HUES6 (cell line): ENCODE results near the gene PLA2G4B.

Experiments used
- H3K27ac ChIP-seq: 2 replicates; pipeline ENCODE4 v1.7.0; 2013; ENCODE audit warnings: low read depth, mild to moderate bottlenecking, low read length, inconsistent platforms
- H3K27me3 ChIP-seq: 2 replicates; pipeline ENCODE4 v1.6.1; 2013; ENCODE audit warnings: low read length; ENCODE audit not compliant: control insufficient read depth, insufficient read depth
- H3K36me3 ChIP-seq: 2 replicates; pipeline ENCODE4 v1.6.1; 2013; ENCODE audit warnings: low read length; ENCODE audit not compliant: control insufficient read depth, insufficient read depth
- H3K4me1 ChIP-seq: 2 replicates; pipeline ENCODE4 v1.6.1; 2013; ENCODE audit warnings: low read length; ENCODE audit not compliant: control insufficient read depth, insufficient read depth
- H3K4me3 ChIP-seq: 2 replicates; pipeline ENCODE4 v1.5.1; 2013; ENCODE audit warnings: low read depth, low read length
- H3K9ac ChIP-seq: one replicate; pipeline ENCODE4 v1.6.1; 2013; ENCODE audit warnings: mild to moderate bottlenecking, low read length
- H3K9me3 ChIP-seq: 2 replicates; pipeline ENCODE4 v1.6.1; 2013; ENCODE audit warnings: low read depth, low read length; ENCODE audit not compliant: control insufficient read depth, insufficient read depth

PLA2G4B gene

DNA sequence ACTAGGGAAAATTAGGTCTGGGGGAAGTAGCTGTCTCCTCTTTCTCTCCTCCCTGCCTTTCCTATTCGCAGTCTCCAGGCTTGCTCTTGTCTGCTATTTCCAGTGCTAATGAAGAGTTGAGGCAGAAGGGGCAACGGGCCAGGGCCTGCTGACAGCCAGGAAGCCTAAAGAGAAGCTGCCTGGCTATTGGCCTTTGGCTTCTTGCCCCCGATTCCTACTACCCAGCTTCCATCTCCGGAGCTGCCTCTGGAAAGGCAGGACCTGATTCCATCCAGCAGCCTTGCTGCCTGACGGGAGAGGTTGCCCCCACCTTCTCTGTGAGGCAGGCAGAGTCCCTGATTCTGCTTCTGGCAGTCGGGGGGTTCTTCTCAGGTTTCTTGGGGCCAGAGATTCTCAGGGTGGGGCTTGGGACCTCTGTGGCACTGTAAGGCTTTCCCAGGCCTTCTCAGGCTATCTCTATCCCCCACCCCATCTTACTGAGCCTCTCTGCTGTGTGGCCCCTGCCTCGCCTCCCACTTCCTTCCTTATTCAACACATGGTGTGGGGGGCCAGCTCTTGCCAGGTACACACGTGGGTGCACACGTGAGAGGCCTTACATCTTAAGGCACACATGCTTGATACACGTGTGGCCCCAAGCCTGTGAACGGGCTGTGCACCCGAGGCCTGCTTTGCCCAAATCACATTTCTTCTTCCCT, 29.0 kb upstream of the PLA2G4B start:
- H3K27ac ChIP-seq, result no peak overlapping the region
- H3K36me3 ChIP-seq, result no peaks in the 10 kb centered on the region
- H3K4me3 ChIP-seq, result no peak overlapping the region
- no peaks in the 10 kb centered on the region for H3K9me3 ChIP-seq
- H3K4me1 ChIP-seq, result peaks cover 15% of the 10 kb centered on the region
- H3K9ac ChIP-seq, result no peak overlapping the region
- H3K27me3 ChIP-seq, result no peaks in the 10 kb centered on the region

- H3K36me3 ChIP-seq, result 0 out of 2 replicates have a peak, but pooled peaks cover 4% of the 10 kb centered on the region
- no peaks in the 10 kb centered on the region for H3K9me3 ChIP-seq
- no peak overlapping the region for H3K4me3 ChIP-seq
- H3K9ac ChIP-seq, result no peak overlapping the region
- no peaks in the 10 kb centered on the region for H3K27me3 ChIP-seq
- H3K4me1 ChIP-seq, result peaks cover 15% of the 10 kb centered on the region
- no peak overlapping the region for H3K27ac ChIP-seq
Measured at GRCh38 chr15:41810651-41811431, 27.8 kb upstream of the PLA2G4B start.

- Histone ChIP-seq H3K4me1 (peaks cover 10% of the 10 kb centered on the region; the same call in 1 of the 2 replicates), H3K27me3 (no peaks in the 10 kb centered on the region), H3K9me3 (no peaks in the 10 kb centered on the region), H3K4me3 (no peak overlapping the region), H3K36me3 (0 out of 2 replicates have a peak, but pooled peaks cover 6% of the 10 kb centered on the region), H3K27ac (no peak overlapping the region), H3K9ac (no peak overlapping the region)
Measured at GRCh38 chr15:41811432-41812195, 27.0 kb upstream of the PLA2G4B start.

DNA sequence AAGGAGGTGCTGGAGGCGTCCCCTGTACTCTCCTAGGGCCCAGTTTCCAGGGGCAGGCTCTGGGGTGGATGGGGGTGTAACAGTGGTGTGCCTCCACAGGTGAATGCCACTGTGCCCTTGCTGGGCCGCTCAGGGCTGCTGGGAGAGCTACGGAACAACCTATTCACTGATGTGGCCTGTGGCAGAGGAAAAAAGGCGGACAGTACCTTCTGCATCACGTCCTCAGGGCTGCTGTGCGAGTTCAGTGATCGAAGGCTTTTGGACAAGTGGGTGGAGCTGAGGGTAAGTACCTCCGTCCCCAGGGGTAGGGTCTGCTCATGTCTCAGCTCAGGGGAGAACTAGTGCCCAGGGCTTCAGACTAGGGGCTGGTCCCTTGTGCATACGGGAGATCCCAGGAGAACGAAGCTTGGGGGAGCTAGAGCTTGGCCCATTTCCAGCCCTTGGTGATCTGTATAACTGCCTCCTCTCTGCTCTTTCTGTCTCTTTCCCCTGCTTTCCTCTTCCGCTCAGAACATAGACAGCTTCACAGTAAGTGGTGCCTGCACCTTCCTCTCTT, 25.7 kb upstream of the PLA2G4B start:
- Histone ChIP-seq H3K9ac (no peak overlapping the region), H3K4me1 (peaks cover 10% of the 10 kb centered on the region; the same call in 1 of the 2 replicates), H3K4me3 (no peak overlapping the region), H3K27ac (no peak overlapping the region), H3K9me3 (no peaks in the 10 kb centered on the region), H3K36me3 (peaks cover 11% of the 10 kb centered on the region), H3K27me3 (no peaks in the 10 kb centered on the region)

DNA sequence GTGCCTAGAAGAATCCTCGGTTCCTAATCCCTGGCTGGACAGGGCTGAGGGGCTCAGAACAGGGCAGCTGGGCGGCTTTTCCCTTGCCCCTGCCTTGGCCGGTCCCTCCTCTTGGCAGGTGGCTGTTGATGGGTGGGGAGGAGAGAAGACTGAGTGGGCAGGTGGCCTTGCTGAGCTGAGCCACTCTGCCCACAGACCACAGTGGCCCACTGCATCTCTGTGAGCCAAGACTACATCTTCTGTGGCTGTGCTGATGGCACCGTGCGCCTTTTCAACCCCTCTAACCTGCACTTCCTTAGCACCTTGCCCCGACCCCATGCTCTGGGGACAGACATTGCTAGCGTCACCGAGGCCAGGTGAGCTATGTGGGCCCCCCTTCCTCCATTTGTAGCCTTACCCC, 25.2 kb upstream of the PLA2G4B start:
- no peak overlapping the region for H3K4me3 ChIP-seq
- H3K9me3 ChIP-seq, result no peaks in the 10 kb centered on the region
- H3K27ac ChIP-seq, result no peak overlapping the region
- H3K4me1 ChIP-seq, result peaks cover 10% of the 10 kb centered on the region; the same call in 1 of the 2 replicates
- no peak overlapping the region for H3K9ac ChIP-seq
- peaks cover 16% of the 10 kb centered on the region for H3K36me3 ChIP-seq
- H3K27me3 ChIP-seq, result no peaks in the 10 kb centered on the region

GRCh38 chr15:41814534-41814933, 24.1 kb upstream of the PLA2G4B start:
- Histone ChIP-seq H3K36me3 (peaks cover 26% of the 10 kb centered on the region), H3K27me3 (no peaks in the 10 kb centered on the region)

DNA sequence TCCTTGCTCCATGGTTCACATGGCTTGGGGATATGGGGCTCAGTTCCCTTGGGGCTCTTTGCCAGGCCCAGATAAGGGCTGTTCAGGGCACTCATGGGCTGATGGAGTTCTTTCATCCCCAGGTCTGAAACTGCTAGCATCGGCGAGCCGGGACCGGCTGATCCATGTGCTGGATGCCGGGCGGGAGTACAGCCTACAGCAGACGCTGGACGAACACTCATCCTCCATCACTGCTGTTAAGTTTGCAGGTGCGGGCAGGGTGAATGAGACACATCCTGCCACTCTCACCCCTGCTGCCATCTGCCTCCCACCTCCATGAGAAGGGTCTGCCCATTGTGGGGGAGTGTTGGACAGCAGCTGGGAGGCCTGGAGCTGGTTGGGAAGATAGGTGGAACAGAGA, 21.9 kb upstream of the PLA2G4B start:
- H3K27ac ChIP-seq, result no peak overlapping the region
- H3K4me1 ChIP-seq, result no peaks in the 10 kb centered on the region
- no peaks in the 10 kb centered on the region for H3K9me3 ChIP-seq
- no peaks in the 10 kb centered on the region for H3K27me3 ChIP-seq
- H3K36me3 ChIP-seq, result peaks cover 35% of the 10 kb centered on the region
- no peak overlapping the region for H3K9ac ChIP-seq
- no peak overlapping the region for H3K4me3 ChIP-seq

More at GRCh38 chr15:41814534-41814933, 24.1 kb upstream of the PLA2G4B start:
- H3K27ac ChIP-seq, result no peak overlapping the region
- peaks cover 3% of the 10 kb centered on the region; the same call in 1 of the 2 replicates for H3K4me1 ChIP-seq
- H3K9me3 ChIP-seq, result no peaks in the 10 kb centered on the region
- no peak overlapping the region for H3K4me3 ChIP-seq
- H3K9ac ChIP-seq, result no peak overlapping the region

DNA sequence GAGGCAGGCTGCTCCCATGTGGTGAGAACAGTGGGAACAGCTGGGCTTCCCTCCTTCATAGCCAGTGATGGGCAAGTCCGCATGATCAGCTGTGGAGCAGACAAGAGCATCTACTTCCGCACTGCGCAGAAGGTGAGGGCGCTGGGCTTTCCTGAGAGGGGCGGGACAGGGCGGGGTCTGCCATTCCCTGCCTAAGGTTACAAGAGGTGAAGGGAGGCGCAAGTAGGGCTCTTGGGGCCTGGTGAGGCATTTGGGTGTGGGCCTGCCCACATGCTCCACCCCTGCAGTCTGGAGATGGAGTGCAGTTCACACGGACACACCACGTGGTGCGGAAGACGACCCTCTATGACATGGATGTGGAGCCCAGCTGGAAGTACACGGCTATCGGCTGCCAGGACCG, 21.3 kb upstream of the PLA2G4B start:
- no peak overlapping the region for H3K4me3 ChIP-seq
- no peaks in the 10 kb centered on the region for H3K27me3 ChIP-seq
- no peak overlapping the region for H3K27ac ChIP-seq
- H3K9me3 ChIP-seq, result no peaks in the 10 kb centered on the region
- peaks cover 38% of the 10 kb centered on the region for H3K36me3 ChIP-seq
- no peak overlapping the region for H3K9ac ChIP-seq
- no peaks in the 10 kb centered on the region for H3K4me1 ChIP-seq

DNA sequence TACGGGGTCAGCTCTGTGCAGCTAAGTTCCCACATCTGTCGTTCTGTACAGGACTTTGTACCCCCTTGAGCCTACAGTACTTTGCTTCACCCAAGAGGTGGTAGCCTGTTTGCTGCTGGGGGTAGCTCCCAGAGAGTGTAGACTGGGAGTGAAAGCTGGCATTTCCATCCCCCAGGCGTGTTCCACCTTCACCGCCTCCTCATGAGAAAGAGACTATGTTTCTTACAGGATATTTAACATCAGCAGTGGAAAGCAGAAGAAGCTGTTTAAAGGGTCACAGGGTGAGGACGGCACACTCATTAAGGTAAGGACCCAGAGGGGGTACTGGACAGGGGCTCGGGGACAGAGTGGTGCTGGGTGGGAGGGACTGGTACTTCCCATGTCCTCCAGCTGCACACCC, 20.9 kb upstream of the PLA2G4B start:
- no peak overlapping the region for H3K27ac ChIP-seq
- no peak overlapping the region for H3K4me3 ChIP-seq
- no peaks in the 10 kb centered on the region for H3K27me3 ChIP-seq
- H3K9me3 ChIP-seq, result no peaks in the 10 kb centered on the region
- no peaks in the 10 kb centered on the region for H3K4me1 ChIP-seq
- H3K36me3 ChIP-seq, result peaks cover 42% of the 10 kb centered on the region
- no peak overlapping the region for H3K9ac ChIP-seq

GRCh38 chr15:41819455-41820050, 19.1 kb upstream of the PLA2G4B start:
- Histone ChIP-seq H3K9me3 (no peaks in the 10 kb centered on the region), H3K36me3 (peaks cover 58% of the 10 kb centered on the region), H3K4me1 (no peaks in the 10 kb centered on the region), H3K4me3 (no peak overlapping the region), H3K9ac (no peak overlapping the region), H3K27me3 (no peaks in the 10 kb centered on the region), H3K27ac (no peak overlapping the region)
